ENCODE results near the gene LYPD8.

The LYPD8 gene

GRCh38 chr1:248782416-248783141 lies 27.0 kb upstream of the LYPD8 start:
- no peak overlapping the region for H3K4me3 Mint-ChIP-seq
- H3K9me3 Mint-ChIP-seq: peaks cover 9% of the 10 kb centered on the region
- H3K36me3 Mint-ChIP-seq: peaks cover 5% of the 10 kb centered on the region
- H3K27ac Mint-ChIP-seq: no peak overlapping the region
- H3K4me1 Mint-ChIP-seq: peaks cover 28% of the 10 kb centered on the region
- H3K27me3 Mint-ChIP-seq: no peaks in the 10 kb centered on the region
- no peak for ATAC-seq

GRCh38 chr1:248779350-248779749 lies 23.8 kb upstream of the LYPD8 start:
- H3K4me3 Mint-ChIP-seq: no peak overlapping the region
- H3K4me1 Mint-ChIP-seq: peaks cover 15% of the 10 kb centered on the region
- H3K27me3 Mint-ChIP-seq: no peaks in the 10 kb centered on the region
- H3K27ac Mint-ChIP-seq: no peak overlapping the region
- peaks cover 17% of the 10 kb centered on the region for H3K36me3 Mint-ChIP-seq
- peaks cover 18% of the 10 kb centered on the region for H3K9me3 Mint-ChIP-seq
- ATAC-seq: peak; percentile 54

- Mint-ChIP-seq H3K27ac (no peak overlapping the region), H3K36me3 (peaks cover 17% of the 10 kb centered on the region), H3K27me3 (no peaks in the 10 kb centered on the region), H3K4me1 (peaks cover 20% of the 10 kb centered on the region), H3K4me3 (no peak overlapping the region), H3K9me3 (peaks cover 18% of the 10 kb centered on the region)
- no peak for ATAC-seq
Measured at GRCh38 chr1:248778906-248779305, 23.3 kb upstream of the LYPD8 start.

- no peaks in the 10 kb centered on the region for H3K27me3 Mint-ChIP-seq
- peaks cover 18% of the 10 kb centered on the region for H3K9me3 Mint-ChIP-seq
- no peak for ATAC-seq
- no peak overlapping the region for H3K27ac Mint-ChIP-seq
- H3K4me3 Mint-ChIP-seq: no peak overlapping the region
- H3K4me1 Mint-ChIP-seq: peaks cover 19% of the 10 kb centered on the region
- peaks cover 17% of the 10 kb centered on the region for H3K36me3 Mint-ChIP-seq
Measured at GRCh38 chr1:248776991-248777390, 21.4 kb upstream of the LYPD8 start.

GRCh38 chr1:248775441-248775840 lies 19.9 kb upstream of the LYPD8 start:
- Mint-ChIP-seq H3K4me3 (no peak overlapping the region), H3K9me3 (peaks cover 15% of the 10 kb centered on the region), H3K4me1 (peaks cover 19% of the 10 kb centered on the region), H3K36me3 (peaks cover 17% of the 10 kb centered on the region), H3K27me3 (no peaks in the 10 kb centered on the region), H3K27ac (no peak overlapping the region)
- ATAC-seq: no peak

- Mint-ChIP-seq H3K9me3 (peaks cover 9% of the 10 kb centered on the region), H3K36me3 (peaks cover 5% of the 10 kb centered on the region), H3K27me3 (no peaks in the 10 kb centered on the region), H3K27ac (no peak overlapping the region), H3K4me1 (no peaks in the 10 kb centered on the region), H3K4me3 (no peak overlapping the region)
- ATAC-seq: no peak
Measured at GRCh38 chr1:248759644-248760043, 4.1 kb upstream of the LYPD8 start.

GRCh38 chr1:248758352-248758751 lies 2.8 kb upstream of the LYPD8 start:
- Mint-ChIP-seq H3K4me3 (no peak overlapping the region), H3K4me1 (no peaks in the 10 kb centered on the region), H3K27ac (no peak overlapping the region), H3K27me3 (no peaks in the 10 kb centered on the region), H3K9me3 (peaks cover 5% of the 10 kb centered on the region), H3K36me3 (peaks cover 5% of the 10 kb centered on the region)
- no peak for ATAC-seq

- no peak for ATAC-seq
- Mint-ChIP-seq H3K9me3 (peaks cover 4% of the 10 kb centered on the region), H3K27ac (no peak overlapping the region), H3K4me1 (no peaks in the 10 kb centered on the region), H3K36me3 (peaks cover 5% of the 10 kb centered on the region), H3K4me3 (no peak overlapping the region), H3K27me3 (no peaks in the 10 kb centered on the region)
Measured at GRCh38 chr1:248757784-248758195, 2.2 kb upstream of the LYPD8 start.

GRCh38 chr1:248756636-248757035 lies 1.1 kb upstream of the LYPD8 start:
- no peak for ATAC-seq
- Mint-ChIP-seq H3K36me3 (peaks cover 5% of the 10 kb centered on the region), H3K4me1 (peaks cover 3% of the 10 kb centered on the region), H3K27ac (no peak overlapping the region), H3K27me3 (no peaks in the 10 kb centered on the region), H3K9me3 (peaks cover 4% of the 10 kb centered on the region), H3K4me3 (no peak overlapping the region)

GRCh38 chr1:248756151-248756550 lies 592 bp upstream of the LYPD8 start:
- ATAC-seq: no peak
- Mint-ChIP-seq H3K27ac (no peak overlapping the region), H3K36me3 (peaks cover 5% of the 10 kb centered on the region), H3K27me3 (no peaks in the 10 kb centered on the region), H3K4me1 (peaks cover 8% of the 10 kb centered on the region), H3K4me3 (no peak overlapping the region), H3K9me3 (peaks cover 4% of the 10 kb centered on the region)

- Mint-ChIP-seq H3K27me3 (no peaks in the 10 kb centered on the region), H3K36me3 (no peaks in the 10 kb centered on the region), H3K27ac (no peak overlapping the region), H3K4me3 (no peak overlapping the region), H3K4me1 (peaks cover 22% of the 10 kb centered on the region), H3K9me3 (no peaks in the 10 kb centered on the region)
- ATAC-seq: no peak
Measured at GRCh38 chr1:248753708-248754280, 1.8 kb downstream of the LYPD8 start.

- peaks cover 22% of the 10 kb centered on the region for H3K4me1 Mint-ChIP-seq
- no peaks in the 10 kb centered on the region for H3K9me3 Mint-ChIP-seq
- H3K36me3 Mint-ChIP-seq: no peaks in the 10 kb centered on the region
- no peak for ATAC-seq
- no peak overlapping the region for H3K4me3 Mint-ChIP-seq
- no peak overlapping the region for H3K27ac Mint-ChIP-seq
- no peaks in the 10 kb centered on the region for H3K27me3 Mint-ChIP-seq
Measured at GRCh38 chr1:248753029-248753594, 2.4 kb downstream of the LYPD8 start.

- Mint-ChIP-seq H3K4me3 (no peak overlapping the region), H3K36me3 (no peaks in the 10 kb centered on the region), H3K27me3 (no peaks in the 10 kb centered on the region), H3K4me1 (peaks cover 22% of the 10 kb centered on the region), H3K27ac (no peak overlapping the region), H3K9me3 (no peaks in the 10 kb centered on the region)
- no peak for ATAC-seq
Measured at GRCh38 chr1:248752161-248753028, 3.2 kb downstream of the LYPD8 start.

- H3K9me3 Mint-ChIP-seq: no peaks in the 10 kb centered on the region
- H3K4me1 Mint-ChIP-seq: peaks cover 22% of the 10 kb centered on the region
- H3K4me3 Mint-ChIP-seq: no peak overlapping the region
- no peak for ATAC-seq
- no peak overlapping the region for H3K27ac Mint-ChIP-seq
- no peaks in the 10 kb centered on the region for H3K27me3 Mint-ChIP-seq
- no peaks in the 10 kb centered on the region for H3K36me3 Mint-ChIP-seq
Measured at GRCh38 chr1:248751635-248752034, 3.9 kb downstream of the LYPD8 start.

GRCh38 chr1:248751142-248751541 lies 4.4 kb downstream of the LYPD8 start:
- no peaks in the 10 kb centered on the region for H3K36me3 Mint-ChIP-seq
- H3K27ac Mint-ChIP-seq: no peak overlapping the region
- no peaks in the 10 kb centered on the region for H3K27me3 Mint-ChIP-seq
- no peak for ATAC-seq
- no peaks in the 10 kb centered on the region for H3K9me3 Mint-ChIP-seq
- no peak overlapping the region for H3K4me3 Mint-ChIP-seq
- H3K4me1 Mint-ChIP-seq: peaks cover 22% of the 10 kb centered on the region
